Body of pancreas (tissue), 4 donors: ENCODE measurements around the gene PRRG4.
"Not testable (repeated sequence)": the region's sequence is repeated elsewhere in the genome, so short reads cannot be mapped to it uniquely, and the experiment has no call there.

Experiments used
- POLR2A ChIP-seq, 3 donors: fragments of 450-650 bp; IDR thresholded peaks; one replicate each; pipeline ENCODE4 v1.6.1; 2016; ENCODE audit warnings: antibody characterized with exemption in 3 of 3, mild to moderate bottlenecking in 2 of 3
- TF ChIP-seq, protein P1 (sequence below), 7 experiments: fragments of 450-650 bp in 4 of 7; fragments of 200-600 bp in 3 of 7; sonication (generic) in 3 of 7; IDR thresholded peaks; one replicate each; pipeline ENCODE4 v1.5.1; 2016 to 2019; ENCODE audit warnings: antibody characterized with exemption in 7 of 7

DNA sequence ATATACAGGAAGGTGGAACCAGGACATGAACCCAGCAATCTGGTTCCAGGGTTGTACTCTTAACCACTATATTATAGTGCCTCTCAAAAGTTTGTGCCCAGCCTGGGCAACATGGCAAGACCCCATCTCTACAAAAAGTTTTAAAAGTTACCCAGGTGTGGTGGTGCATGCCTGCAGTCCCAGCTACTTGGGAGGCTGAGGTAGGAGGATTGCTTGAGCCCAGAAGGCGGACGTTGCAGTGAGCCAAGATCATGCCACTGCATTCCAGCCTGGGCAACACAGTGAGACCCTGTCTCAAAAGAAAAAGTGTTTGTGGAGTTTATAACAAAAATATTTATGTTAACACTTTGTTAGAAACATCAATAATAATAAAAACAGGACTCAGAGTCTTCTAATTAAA is 48.9 kb upstream of the PRRG4 start:
- not testable (repeated sequence) for TF ChIP-seq POLR2A (IDR thresholded peaks at IDR 0.05)
- TF ChIP-seq, protein P1, sequence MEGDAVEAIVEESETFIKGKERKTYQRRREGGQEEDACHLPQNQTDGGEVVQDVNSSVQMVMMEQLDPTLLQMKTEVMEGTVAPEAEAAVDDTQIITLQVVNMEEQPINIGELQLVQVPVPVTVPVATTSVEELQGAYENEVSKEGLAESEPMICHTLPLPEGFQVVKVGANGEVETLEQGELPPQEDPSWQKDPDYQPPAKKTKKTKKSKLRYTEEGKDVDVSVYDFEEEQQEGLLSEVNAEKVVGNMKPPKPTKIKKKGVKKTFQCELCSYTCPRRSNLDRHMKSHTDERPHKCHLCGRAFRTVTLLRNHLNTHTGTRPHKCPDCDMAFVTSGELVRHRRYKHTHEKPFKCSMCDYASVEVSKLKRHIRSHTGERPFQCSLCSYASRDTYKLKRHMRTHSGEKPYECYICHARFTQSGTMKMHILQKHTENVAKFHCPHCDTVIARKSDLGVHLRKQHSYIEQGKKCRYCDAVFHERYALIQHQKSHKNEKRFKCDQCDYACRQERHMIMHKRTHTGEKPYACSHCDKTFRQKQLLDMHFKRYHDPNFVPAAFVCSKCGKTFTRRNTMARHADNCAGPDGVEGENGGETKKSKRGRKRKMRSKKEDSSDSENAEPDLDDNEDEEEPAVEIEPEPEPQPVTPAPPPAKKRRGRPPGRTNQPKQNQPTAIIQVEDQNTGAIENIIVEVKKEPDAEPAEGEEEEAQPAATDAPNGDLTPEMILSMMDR (IDR thresholded peaks at IDR 0.05): not testable (repeated sequence)
